A673 (cell line): ENCODE measurements around the gene FAR1.
A peak's percentile ranks its signal among the peaks of the same experiment; 100 is the strongest.

Experiments used
- EZH2 ChIP-seq: fragments of 200-600 bp; sonication (generic); IDR thresholded peaks from 2 replicates; pipeline ENCODE4 v1.6.1; 2017; ENCODE audit warnings: borderline replicate concordance, low read depth, mild to moderate bottlenecking, mixed read lengths, antibody characterized with exemption, low read length; ENCODE audit not compliant: poor library complexity, severe bottlenecking
- TF ChIP-seq, protein P1 (sequence below): fragments of 300-800, 200-600 bp; sonication (generic); conservative IDR thresholded peaks from 2 replicates; pipeline ENCODE4 v1.5.1; 2017; ENCODE audit warnings: low read depth, mild to moderate bottlenecking, antibody characterized with exemption, low read length, moderate library complexity, mixed read lengths

DNA sequence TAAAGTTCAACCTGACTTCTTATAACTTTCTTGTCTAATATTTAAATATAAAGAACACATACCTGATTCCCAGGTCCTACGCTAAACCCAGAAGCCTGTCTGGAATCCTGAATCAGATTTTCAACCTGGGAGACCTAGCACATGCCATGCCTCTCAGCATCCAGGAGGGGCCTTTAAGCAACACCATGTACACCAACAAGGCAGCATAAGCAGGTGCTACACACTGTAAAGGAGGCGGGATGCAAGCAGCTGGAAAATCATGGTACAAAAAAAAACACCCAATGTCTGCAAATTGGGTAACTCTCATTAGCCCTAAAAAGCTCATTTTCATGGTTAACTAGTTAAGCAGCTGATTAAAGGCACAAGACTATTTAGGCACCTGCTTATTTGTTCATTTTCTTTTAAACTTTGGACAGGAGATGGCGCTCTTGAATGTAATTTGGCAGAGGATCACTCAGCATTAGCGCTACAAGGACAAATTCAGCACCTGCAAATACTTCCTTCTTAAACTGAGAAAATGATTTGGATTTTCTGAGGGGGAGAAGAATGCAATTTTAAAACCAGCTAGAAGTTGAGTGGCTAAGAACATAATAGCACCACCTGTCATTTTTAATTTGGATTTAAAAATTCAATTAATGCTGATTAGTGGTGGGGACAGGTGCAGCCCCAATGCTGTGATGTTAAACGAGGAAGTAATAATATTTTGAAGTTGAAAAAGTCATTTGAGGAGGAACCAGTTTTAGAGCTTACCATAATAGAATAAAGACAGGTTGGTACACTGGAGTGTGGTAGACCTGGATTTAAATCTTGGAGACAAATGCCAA, 104.0 kb downstream of the FAR1 start:
- TF ChIP-seq, protein P1, sequence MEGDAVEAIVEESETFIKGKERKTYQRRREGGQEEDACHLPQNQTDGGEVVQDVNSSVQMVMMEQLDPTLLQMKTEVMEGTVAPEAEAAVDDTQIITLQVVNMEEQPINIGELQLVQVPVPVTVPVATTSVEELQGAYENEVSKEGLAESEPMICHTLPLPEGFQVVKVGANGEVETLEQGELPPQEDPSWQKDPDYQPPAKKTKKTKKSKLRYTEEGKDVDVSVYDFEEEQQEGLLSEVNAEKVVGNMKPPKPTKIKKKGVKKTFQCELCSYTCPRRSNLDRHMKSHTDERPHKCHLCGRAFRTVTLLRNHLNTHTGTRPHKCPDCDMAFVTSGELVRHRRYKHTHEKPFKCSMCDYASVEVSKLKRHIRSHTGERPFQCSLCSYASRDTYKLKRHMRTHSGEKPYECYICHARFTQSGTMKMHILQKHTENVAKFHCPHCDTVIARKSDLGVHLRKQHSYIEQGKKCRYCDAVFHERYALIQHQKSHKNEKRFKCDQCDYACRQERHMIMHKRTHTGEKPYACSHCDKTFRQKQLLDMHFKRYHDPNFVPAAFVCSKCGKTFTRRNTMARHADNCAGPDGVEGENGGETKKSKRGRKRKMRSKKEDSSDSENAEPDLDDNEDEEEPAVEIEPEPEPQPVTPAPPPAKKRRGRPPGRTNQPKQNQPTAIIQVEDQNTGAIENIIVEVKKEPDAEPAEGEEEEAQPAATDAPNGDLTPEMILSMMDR = peak; percentile 60
- no peak for TF ChIP-seq EZH2
